Left ventricle myocardium inferior (tissue), 1 donor: ENCODE measurements around the gene SEC31B. TPM values are rescaled to one million over a fixed set of nuclear protein-coding genes. Genes with fewer than 3 reads are reported as not detected.
A peak's percentile ranks its signal among the peaks of the same experiment; 100 is the strongest.

Experiments used
- DNase-seq: peaks from one replicate; pipeline ENCODE4 v3.0.0-alpha.2; 2020
- H3K27ac ChIP-seq: fragments of 200-600 bp; replicated peaks from 2 replicates; pipeline ENCODE4 v1.8.0; 2021
- H3K27me3 ChIP-seq: fragments of 200-600 bp; 2 replicates; pipeline ENCODE4 v1.8.0; 2021; ENCODE audit warnings: low read depth
- H3K36me3 ChIP-seq: fragments of 200-600 bp; 2 replicates; pipeline ENCODE4 v1.8.0; 2021
- H3K4me1 ChIP-seq: fragments of 200-600 bp; 2 replicates; pipeline ENCODE4 v1.8.0; 2021
- H3K4me3 ChIP-seq: fragments of 200-600 bp; 2 replicates; pipeline ENCODE4 v1.8.0; 2021; ENCODE audit warnings: mild to moderate bottlenecking, moderate library complexity
- H3K9me3 ChIP-seq: fragments of 200-600 bp; replicated peaks from 2 replicates; pipeline ENCODE4 v1.8.0; 2021
- CTCF ChIP-seq: fragments of 200-600 bp; IDR thresholded peaks from 2 replicates; pipeline ENCODE4 v1.8.0; 2021; ENCODE audit warnings: antibody characterized with exemption, mild to moderate bottlenecking, borderline replicate concordance
- intact Hi-C: fragments of 100-400 bp; cut with micrococcal nuclease; formaldehyde crosslinking; loops from one replicate; pipeline ENCODE4 v1.11.0; 2022
- long read RNA-seq: library from polyadenylated mRNA; unstranded; transcript quantifications from one replicate; pipeline ENCODE4 v2.0.0, GENCODE V29; 2021
- total RNA-seq: library from RNA; stranded (reverse); fragmentation: NEBNext Ultra II Directional; extraction: Animal tissue kit (Norgen Biotek cat#: 25700); gene quantifications from one replicate; pipeline ENCODE4 v1.2.1, GENCODE V29; 2021
- donor health status: DM: no; HTN: yes; CAD: no; lungs with severe emphysema.

The SEC31B gene
- 8.8 TPM for total RNA-seq
- long read RNA-seq, full-length matches to known transcripts, result 1 of 9 reads
- long read RNA-seq, partial matches to known transcripts, result 2 of 9 reads
- long read RNA-seq, other reads (novel, unspliced or antisense), result 6 of 9 reads

- Histone ChIP-seq H3K4me3 (peak within 1 kb of the TSS; percentile 79), H3K36me3 (peaks cover 36% of the 10 kb centered on the region), H3K27ac (peak within 1 kb of the TSS; percentile 70), H3K4me1 (peaks cover 18% of the 10 kb centered on the region), H3K9me3 (no peaks in the 10 kb centered on the region), H3K27me3 (no peaks in the 10 kb centered on the region)
- intact Hi-C loops, result no loop called here
- peak; percentile 53 for DNase-seq
- TF ChIP-seq CTCF, result no peak
Observed at GRCh38 chr10:100519311-100520051, at the start of gene SEC31B. TSS of gene SEC31B (minus strand) at chr10:100519861. CDS start at chr10:100516952, 2,909 bp downstream.

- no peaks in the 10 kb centered on the region for H3K4me1 ChIP-seq
- intact Hi-C loops, result no loop called here
- no peaks in the 10 kb centered on the region for H3K36me3 ChIP-seq
- no peaks in the 10 kb centered on the region for H3K9me3 ChIP-seq
- no peak for TF ChIP-seq CTCF
- no peak for DNase-seq
- no peak overlapping the region for H3K4me3 ChIP-seq
- peaks cover 98% of the 10 kb centered on the region for H3K27me3 ChIP-seq
- H3K27ac ChIP-seq, result no peak overlapping the region
Observed at GRCh38 chr10:100568912-100569311, 49.3 kb upstream of the SEC31B start.

GRCh38 chr10:100567826-100568225, 48.2 kb upstream of the SEC31B start:
- Histone ChIP-seq H3K9me3 (no peaks in the 10 kb centered on the region), H3K4me1 (peaks cover 1% of the 10 kb centered on the region), H3K27me3 (peaks cover 98% of the 10 kb centered on the region), H3K4me3 (no peak overlapping the region), H3K27ac (no peak overlapping the region), H3K36me3 (no peaks in the 10 kb centered on the region)
- intact Hi-C loops, result no loop called here
- TF ChIP-seq CTCF, result no peak
- no peak for DNase-seq

GRCh38 chr10:100567249-100567648, 47.6 kb upstream of the SEC31B start:
- DNase-seq, result no peak
- TF ChIP-seq CTCF, result no peak
- Histone ChIP-seq H3K4me3 (no peak overlapping the region), H3K27ac (no peak overlapping the region), H3K4me1 (peaks cover 7% of the 10 kb centered on the region), H3K27me3 (peaks cover 98% of the 10 kb centered on the region), H3K9me3 (no peaks in the 10 kb centered on the region), H3K36me3 (no peaks in the 10 kb centered on the region)
- intact Hi-C loops, result no loop called here

GRCh38 chr10:100566561-100566960, 46.9 kb upstream of the SEC31B start:
- intact Hi-C loops, result no loop called here
- no peak for DNase-seq
- no peak overlapping the region for H3K27ac ChIP-seq
- no peak for TF ChIP-seq CTCF
- H3K27me3 ChIP-seq, result peaks cover 98% of the 10 kb centered on the region
- H3K4me1 ChIP-seq, result peaks cover 13% of the 10 kb centered on the region
- H3K4me3 ChIP-seq, result no peak overlapping the region
- no peaks in the 10 kb centered on the region for H3K36me3 ChIP-seq
- no peaks in the 10 kb centered on the region for H3K9me3 ChIP-seq
